Astrocyte (in vitro differentiated cells and primary cell): Measurements from ENCODE around the gene CFC1. TPM values are rescaled to one million over a fixed set of nuclear protein-coding genes. Genes with fewer than 3 reads are reported as not detected.

Source experiments
- total RNA-seq: library from RNA; stranded (reverse); gene quantifications from 2 replicates; pipeline ENCODE4 v1.2.1, GENCODE V29; 2021

The CFC1 gene
- total RNA-seq, 1 donor from 2014 or later: not detected

Other genes starting within 250 kb of the CFC1 start
- gene PTPN18, start 243.5 kb downstream of the CFC1 start, total RNA-seq: 9.9 and 10.4 TPM in 2 replicates
- 0.32 and 0.50 TPM in 2 replicates for gene POTEI, start 90.2 kb downstream of the CFC1 start, total RNA-seq
- gene CFC1B, start 78.4 kb downstream of the CFC1 start, total RNA-seq: not detected in 2 replicates
- gene POTEJ, start 11.9 kb upstream of the CFC1 start, total RNA-seq: not detected in 2 replicates
- not detected in 2 replicates for gene GPR148, start 129.5 kb upstream of the CFC1 start, total RNA-seq
- gene AMER3, start 156.0 kb upstream of the CFC1 start, total RNA-seq: 0.07 TPM in 1 of 2 replicates, not detected in the other
- 3.3 and 4.8 TPM in 2 replicates for gene ARHGEF4, start 237.3 kb upstream of the CFC1 start, total RNA-seq